Astrocyte (in vitro differentiated cells and primary cell): Measurements from ENCODE around the gene P3H2. TPM values are rescaled to one million over a fixed set of nuclear protein-coding genes. Genes with fewer than 3 reads are reported as not detected.

ENCODE experiments used
- DNase-seq: peaks from one replicate; pipeline ENCODE4 v3.0.0-alpha.2; 2010; ENCODE audit warnings: low read depth
- FAIRE-seq: peaks from 2 replicates; lab custom pipeline; 2011; peaks lifted over from hg19 to GRCh38; lab: Jason Lieb, UNC
- H2AFZ ChIP-seq: 2 replicates; pipeline ENCODE4 v1.6.0; 2012; ENCODE audit warnings: low read depth, low read length, inconsistent platforms
- H3K27ac ChIP-seq: 2 replicates; pipeline ENCODE4 v1.5.1; 2011; ENCODE audit warnings: low read depth, low read length, inconsistent platforms
- H3K27me3 ChIP-seq: 2 replicates; pipeline ENCODE4 v1.6.0; 2011; ENCODE audit warnings: low read length, inconsistent platforms; ENCODE audit not compliant: insufficient read depth
- H3K36me3 ChIP-seq: 2 replicates; pipeline ENCODE4 v1.5.1; 2011; ENCODE audit warnings: low read length, inconsistent platforms; ENCODE audit not compliant: insufficient read depth
- H3K4me1 ChIP-seq: 2 replicates; pipeline ENCODE4 v1.5.1; 2011; ENCODE audit warnings: low read length, inconsistent platforms; ENCODE audit not compliant: insufficient read depth
- H3K4me2 ChIP-seq: 2 replicates; pipeline ENCODE4 v1.6.0; 2012; ENCODE audit warnings: low read length, inconsistent platforms
- H3K4me3 ChIP-seq: 2 replicates; pipeline ENCODE4 v1.5.1; 2011; ENCODE audit warnings: low read depth, mild to moderate bottlenecking, low read length, inconsistent platforms; ENCODE audit not compliant: insufficient read depth
- H3K79me2 ChIP-seq: 2 replicates; pipeline ENCODE4 v1.6.0; 2012; ENCODE audit warnings: mild to moderate bottlenecking, low read length, inconsistent platforms; ENCODE audit not compliant: insufficient read depth
- H3K9ac ChIP-seq: 2 replicates; pipeline ENCODE4 v1.6.0; 2012; ENCODE audit warnings: mild to moderate bottlenecking, low read length, inconsistent platforms
- H3K9me3 ChIP-seq: 2 replicates; pipeline ENCODE4 v1.5.1; 2012; ENCODE audit warnings: low read depth, mild to moderate bottlenecking, low read length, inconsistent platforms; ENCODE audit not compliant: insufficient read depth
- H4K20me1 ChIP-seq: 2 replicates; pipeline ENCODE4 v1.6.0; 2012; ENCODE audit warnings: low read length, inconsistent platforms; ENCODE audit not compliant: insufficient read depth
- H3K27ac Mint-ChIP-seq: one replicate; pipeline ENCODE4 v1.8.0; 2021; ENCODE audit warnings: mild to moderate bottlenecking, mixed read lengths; ENCODE audit not compliant: unreplicated experiment
- H3K27me3 Mint-ChIP-seq: one replicate; pipeline ENCODE4 v1.8.0; 2021; ENCODE audit warnings: low read depth, mixed read lengths; ENCODE audit not compliant: unreplicated experiment
- H3K36me3 Mint-ChIP-seq: one replicate; pipeline ENCODE4 v1.8.0; 2021; ENCODE audit warnings: low read depth, mixed read lengths; ENCODE audit not compliant: unreplicated experiment
- H3K4me1 Mint-ChIP-seq: one replicate; pipeline ENCODE4 v1.8.0; 2021; ENCODE audit warnings: low read depth, mixed read lengths; ENCODE audit not compliant: unreplicated experiment
- H3K4me3 Mint-ChIP-seq: one replicate; pipeline ENCODE4 v1.8.0; 2021; ENCODE audit warnings: mild to moderate bottlenecking, moderate library complexity, mixed read lengths; ENCODE audit not compliant: unreplicated experiment
- H3K9me3 Mint-ChIP-seq: one replicate; pipeline ENCODE4 v1.8.0; 2021; ENCODE audit warnings: mild to moderate bottlenecking, mixed read lengths; ENCODE audit not compliant: unreplicated experiment
- CTCF ChIP-seq: IDR thresholded peaks from 2 replicates; pipeline ENCODE4 v1.5.1; 2011; ENCODE audit warnings: low read depth, mild to moderate bottlenecking, inconsistent platforms, low read length, moderate library complexity; ENCODE audit not compliant: insufficient read depth
- EZH2 ChIP-seq: IDR thresholded peaks from 2 replicates; pipeline ENCODE4 v1.6.1; 2012; ENCODE audit warnings: mild to moderate bottlenecking, low read length, inconsistent platforms; ENCODE audit not compliant: insufficient read depth
- total RNA-seq: library from RNA; stranded (reverse); gene quantifications from 2 replicates; pipeline ENCODE4 v1.2.1, GENCODE V29; 2021

P3H2 gene
- total RNA-seq, 1 donor from 2014 or later = 57.7 TPM

- Mint-ChIP-seq H3K36me3 (no peaks in the 10 kb centered on the region), H3K4me1 (peaks cover 44% of the 10 kb centered on the region), H3K27me3 (no peaks in the 10 kb centered on the region), H3K9me3 (no peaks in the 10 kb centered on the region), H3K4me3 (no peak overlapping the region), H3K27ac (no peak overlapping the region)
- Histone ChIP-seq H2AFZ (no peak overlapping the region), H3K4me3 (no peak overlapping the region), H3K79me2 (no peaks in the 10 kb centered on the region), H3K27me3 (no peaks in the 10 kb centered on the region), H3K4me2 (no peak overlapping the region), H3K36me3 (no peaks in the 10 kb centered on the region), H4K20me1 (no peaks in the 10 kb centered on the region), H3K27ac (no peak overlapping the region), H3K9ac (no peak overlapping the region), H3K4me1 (peaks cover 30% of the 10 kb centered on the region), H3K9me3 (no peaks in the 10 kb centered on the region)
- DNase-seq (peak; percentile 68), FAIRE-seq (peak; percentile 60)
- TF ChIP-seq CTCF (no peak), EZH2 (no peak)
These were observed 106.5 kb downstream of the P3H2 start for GRCh38 chr3:190013943-190014924.

GRCh38 chr3:190012784-190013183, 107.9 kb downstream of the P3H2 start:
- Mint-ChIP-seq H3K9me3 (no peaks in the 10 kb centered on the region), H3K27ac (peak overlapping the region; percentile 29), H3K36me3 (no peaks in the 10 kb centered on the region), H3K4me1 (peaks cover 46% of the 10 kb centered on the region), H3K4me3 (no peak overlapping the region), H3K27me3 (no peaks in the 10 kb centered on the region)
- H3K79me2 ChIP-seq = no peaks in the 10 kb centered on the region
- H3K4me2 ChIP-seq = peak overlapping the region; percentile 78
- TF ChIP-seq CTCF (no peak), EZH2 (no peak)
- H4K20me1 ChIP-seq = no peaks in the 10 kb centered on the region
- H3K4me3 ChIP-seq = no peak overlapping the region
- no peaks in the 10 kb centered on the region for H3K36me3 ChIP-seq
- H3K27me3 ChIP-seq = no peaks in the 10 kb centered on the region
- peak overlapping the region; percentile 65 for H3K27ac ChIP-seq
- H3K9ac ChIP-seq = peak overlapping the region; percentile 37
- H3K9me3 ChIP-seq = no peaks in the 10 kb centered on the region
- DNase-seq (peak; percentile 57), FAIRE-seq (no peak)
- peaks cover 29% of the 10 kb centered on the region for H3K4me1 ChIP-seq
- no peak overlapping the region for H2AFZ ChIP-seq

GRCh38 chr3:190012314-190012782, 108.3 kb downstream of the P3H2 start:
- peak; percentile 45 for FAIRE-seq
- H3K4me3 Mint-ChIP-seq = no peak overlapping the region
- peak; percentile 89 for DNase-seq
- Histone ChIP-seq H3K4me1 (peaks cover 25% of the 10 kb centered on the region), H2AFZ (no peak overlapping the region), H3K9me3 (no peaks in the 10 kb centered on the region), H3K79me2 (no peaks in the 10 kb centered on the region), H3K9ac (peak overlapping the region; percentile 37), H4K20me1 (no peaks in the 10 kb centered on the region), H3K27ac (peak overlapping the region; percentile 65), H3K27me3 (no peaks in the 10 kb centered on the region), H3K36me3 (no peaks in the 10 kb centered on the region), H3K4me2 (peak overlapping the region; percentile 78), H3K4me3 (no peak overlapping the region)
- TF ChIP-seq CTCF = no peak
- no peak for TF ChIP-seq EZH2
- peak overlapping the region; percentile 29 for H3K27ac Mint-ChIP-seq
- no peaks in the 10 kb centered on the region for H3K27me3 Mint-ChIP-seq
- H3K9me3 Mint-ChIP-seq = no peaks in the 10 kb centered on the region
- peaks cover 44% of the 10 kb centered on the region for H3K4me1 Mint-ChIP-seq
- H3K36me3 Mint-ChIP-seq = no peaks in the 10 kb centered on the region
